ENCODE results near the gene PCSK4.
"Not testable (repeated sequence)": the region's sequence is repeated elsewhere in the genome, so short reads cannot be mapped to it uniquely, and the experiment has no call there.

PCSK4 gene

GRCh38 chr19:1503925-1504773 is 14.0 kb upstream of the PCSK4 start:
- DNase-seq: no peak

DNA sequence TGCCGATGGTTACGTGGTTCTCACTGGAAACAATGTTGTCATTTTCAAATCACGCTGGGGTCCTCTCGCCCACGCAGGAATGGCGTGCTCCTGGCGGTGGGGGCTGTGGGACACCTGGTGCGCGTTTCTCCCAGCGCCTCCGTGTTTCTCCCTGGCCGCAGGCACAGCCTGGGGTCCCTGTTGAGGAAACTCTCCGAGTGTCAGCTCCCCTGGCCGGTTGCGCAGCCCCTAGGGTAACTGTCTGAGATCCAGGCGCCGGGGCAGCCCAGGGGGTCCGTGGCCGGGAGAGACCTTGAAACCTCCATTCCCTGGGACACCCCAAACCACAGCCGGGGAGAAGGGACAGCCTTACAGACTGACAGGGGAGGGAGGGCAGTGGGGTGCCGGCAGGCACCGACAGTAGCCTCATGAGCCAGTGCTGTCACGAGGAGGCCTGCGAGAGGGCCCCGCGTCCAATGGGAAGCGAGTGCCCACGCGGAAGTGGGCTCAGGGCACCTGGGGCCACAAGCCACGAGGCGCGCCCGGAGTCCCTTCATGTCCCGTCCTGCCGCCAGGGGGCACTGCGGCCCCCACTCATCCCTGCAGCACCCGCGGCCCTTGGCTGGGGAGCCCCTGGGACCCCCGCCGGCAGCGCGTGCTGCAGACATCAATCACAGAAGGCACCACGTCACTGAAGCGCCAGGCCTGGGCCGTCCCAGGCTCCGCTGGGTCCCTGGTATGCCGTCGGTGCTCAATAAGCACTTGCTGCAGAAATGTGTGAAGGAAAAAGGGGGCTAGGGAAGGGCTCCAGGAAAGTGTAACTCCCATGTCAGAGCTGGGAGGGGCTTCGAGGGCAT is 13.2 kb upstream of the PCSK4 start:
- DNase-seq: peak; percentile 90

DNA sequence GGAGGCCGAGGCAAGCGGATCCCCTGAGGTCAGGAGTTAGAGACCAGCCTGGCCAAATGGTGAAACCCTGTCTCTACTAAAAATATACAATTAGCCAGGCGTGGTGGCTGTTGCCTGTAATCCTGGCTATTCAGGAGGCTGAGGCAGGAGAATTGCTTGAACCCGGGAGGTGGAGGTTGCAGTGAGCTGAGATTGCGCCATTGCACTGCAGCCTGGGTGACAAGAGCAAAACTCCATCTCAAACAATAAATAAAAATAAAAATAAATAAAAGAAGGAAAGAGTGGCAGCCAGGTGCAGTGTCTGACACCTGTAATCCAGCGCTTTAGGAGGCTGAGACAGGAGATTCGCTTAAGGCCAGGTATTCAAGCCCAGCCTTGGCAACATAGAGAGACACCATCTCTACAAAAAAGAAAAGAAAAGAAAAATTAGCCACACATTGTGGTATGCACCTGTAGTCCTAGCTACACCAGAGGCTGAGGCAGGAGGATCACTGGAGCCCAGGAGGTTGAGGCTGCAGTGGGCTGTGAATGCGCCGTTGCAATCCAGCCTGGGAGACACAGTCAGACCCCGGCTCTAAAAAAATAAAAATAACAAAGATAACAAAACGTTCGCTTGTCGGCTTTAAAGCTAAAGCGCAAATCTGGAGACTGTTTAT is 12.4 kb upstream of the PCSK4 start:
- no peak for DNase-seq

GRCh38 chr19:1501200-1501595 is 11.0 kb upstream of the PCSK4 start:
- no peak for DNase-seq

DNA sequence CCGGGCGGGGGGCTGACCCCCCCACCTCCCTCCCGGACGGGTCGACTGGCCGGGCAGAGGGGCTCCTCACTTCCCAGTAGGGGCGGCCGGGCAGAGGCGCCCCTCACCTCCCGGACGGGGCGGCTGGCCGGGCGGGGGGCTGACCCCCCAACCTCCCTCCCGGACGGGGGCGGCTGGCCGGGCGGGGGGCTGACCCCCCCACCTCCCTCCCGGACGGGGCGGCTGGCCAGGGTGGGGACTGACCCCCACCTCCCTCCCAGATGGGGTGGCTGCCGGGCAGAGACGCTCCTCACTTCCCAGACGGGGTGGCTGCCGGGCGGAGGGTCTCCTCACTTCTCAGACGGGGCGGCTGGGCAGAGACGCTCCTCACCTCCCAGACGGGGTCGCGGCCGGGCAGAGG is 9.1 kb upstream of the PCSK4 start:
- not testable (repeated sequence) for DNase-seq

GRCh38 chr19:1497578-1498235 is 7.6 kb upstream of the PCSK4 start:
- no peak for DNase-seq

DNA sequence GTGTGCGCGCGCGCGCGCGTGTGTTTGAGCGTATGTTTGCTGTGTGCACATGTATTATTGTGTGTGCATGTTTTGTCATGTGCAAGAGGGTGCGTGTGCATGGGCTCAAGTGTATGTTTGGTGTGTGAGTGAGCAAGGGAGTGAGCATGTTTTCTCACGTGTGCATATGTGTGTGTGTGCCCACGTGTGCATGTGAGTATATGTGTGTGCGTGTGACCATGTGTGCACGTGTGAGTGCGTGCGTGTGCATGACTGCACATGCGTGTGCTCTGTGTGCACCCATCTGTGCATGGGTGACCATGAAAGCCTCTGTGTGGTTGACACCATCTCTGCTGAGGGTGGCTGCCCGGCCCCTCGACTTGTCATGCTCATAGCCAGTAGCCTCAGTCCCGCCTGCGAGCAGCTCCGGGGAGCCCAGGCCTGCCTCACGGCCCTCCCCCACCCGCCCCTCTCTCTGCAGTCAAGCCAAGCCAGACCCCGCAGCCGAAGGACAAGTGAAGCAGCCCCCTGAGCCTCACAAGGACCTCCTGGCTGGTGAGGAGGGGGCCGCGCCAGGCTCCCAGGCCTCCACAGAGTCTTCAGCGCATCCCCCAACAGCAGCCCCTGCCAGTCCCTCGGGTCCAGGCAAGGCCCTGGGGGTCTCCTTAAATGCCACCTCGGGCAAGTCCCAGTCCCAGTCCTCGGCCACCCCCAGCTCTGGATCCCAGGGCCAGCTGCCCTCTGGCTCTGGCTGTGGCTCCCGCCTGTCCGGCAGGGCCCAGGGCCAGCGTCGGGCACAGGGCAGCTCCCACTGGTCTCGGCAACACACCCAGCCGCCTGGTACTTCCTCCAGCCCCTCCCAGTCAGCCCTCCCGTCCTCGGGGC is 6.8 kb upstream of the PCSK4 start:
- no peak for DNase-seq

DNA sequence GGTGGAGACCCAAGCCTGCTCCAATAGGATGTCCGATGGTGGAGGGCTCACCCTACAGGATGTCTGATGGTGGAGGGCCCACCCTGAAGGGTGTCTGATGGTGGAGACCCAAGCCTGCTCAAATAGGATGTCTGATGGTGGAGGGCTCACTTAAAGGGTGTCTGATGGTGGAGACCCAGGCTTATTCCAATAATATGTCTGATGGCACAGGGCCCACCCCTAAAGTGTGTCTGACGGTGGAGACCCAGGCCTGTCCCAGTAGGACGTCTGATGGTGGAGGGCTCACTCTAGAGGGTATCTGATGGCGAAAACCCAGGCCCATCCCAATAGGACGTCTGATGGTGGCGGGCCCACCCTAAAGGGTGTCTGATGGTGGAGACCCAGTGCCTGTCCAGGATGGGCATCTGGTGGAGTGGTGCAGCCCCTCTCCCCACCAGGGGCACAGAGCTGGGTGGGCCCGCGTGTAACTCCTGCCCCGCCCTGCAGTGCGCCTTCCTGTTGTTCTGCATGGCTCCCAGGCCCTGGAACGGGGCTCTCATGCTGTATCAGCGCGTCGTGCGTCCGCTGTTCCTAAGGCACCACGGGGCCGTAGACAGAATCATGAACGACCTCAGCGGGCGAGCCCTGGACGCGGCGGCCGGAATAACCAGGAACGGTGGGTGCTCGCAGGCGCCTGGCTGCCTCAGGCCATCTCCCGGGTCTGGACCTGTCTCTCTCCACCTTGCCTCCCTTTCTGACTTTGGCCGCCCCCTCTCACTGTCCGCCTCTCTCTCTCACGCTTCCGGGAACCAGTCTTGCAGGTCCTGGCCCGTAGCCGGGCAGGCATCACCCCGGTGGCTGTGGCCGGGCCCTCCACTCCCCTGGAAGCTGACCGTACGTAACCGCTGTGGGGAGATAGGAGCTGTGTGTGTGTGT is 5.9 kb upstream of the PCSK4 start:
- no peak for DNase-seq

DNA sequence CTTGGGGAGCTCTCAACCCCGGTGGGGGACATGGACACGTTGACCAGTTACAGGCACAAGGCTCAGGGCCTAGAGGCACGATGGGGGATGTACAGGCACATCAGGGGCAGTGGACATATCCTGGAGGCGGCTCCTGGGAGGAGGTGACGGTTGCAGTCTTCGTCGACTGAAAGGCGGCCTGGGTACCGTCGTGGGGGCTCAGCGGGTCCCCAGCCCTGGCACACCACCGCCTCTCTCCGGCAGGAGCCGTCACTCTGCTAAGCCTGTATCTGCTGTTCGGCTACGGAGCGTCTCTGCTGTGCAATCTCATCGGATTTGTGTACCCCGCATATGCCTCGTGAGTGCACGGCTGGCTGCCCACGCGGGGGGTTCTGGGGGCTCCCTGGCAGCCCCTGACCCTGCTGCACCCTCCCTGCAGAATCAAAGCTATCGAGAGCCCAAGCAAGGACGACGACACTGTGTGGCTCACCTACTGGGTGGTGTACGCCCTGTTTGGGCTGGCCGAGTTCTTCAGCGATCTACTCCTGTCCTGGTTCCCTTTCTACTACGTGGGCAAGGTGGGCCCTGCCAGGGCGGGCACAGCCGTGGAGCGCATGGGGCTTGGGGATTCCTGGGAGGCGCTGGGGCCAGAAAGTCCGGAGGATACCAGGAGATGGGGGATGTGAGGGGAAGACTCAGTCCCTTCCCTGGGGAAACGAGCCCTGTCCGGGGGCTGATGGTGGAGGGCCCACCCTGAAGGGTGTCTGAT is 5.1 kb upstream of the PCSK4 start:
- no peak for DNase-seq

GRCh38 chr19:1494115-1494815 is 4.1 kb upstream of the PCSK4 start:
- no peak for DNase-seq

- no peak for DNase-seq
Measured at GRCh38 chr19:1492474-1493006, 2.4 kb upstream of the PCSK4 start.

GRCh38 chr19:1491849-1492170 is 1.7 kb upstream of the PCSK4 start:
- no peak for DNase-seq

DNA sequence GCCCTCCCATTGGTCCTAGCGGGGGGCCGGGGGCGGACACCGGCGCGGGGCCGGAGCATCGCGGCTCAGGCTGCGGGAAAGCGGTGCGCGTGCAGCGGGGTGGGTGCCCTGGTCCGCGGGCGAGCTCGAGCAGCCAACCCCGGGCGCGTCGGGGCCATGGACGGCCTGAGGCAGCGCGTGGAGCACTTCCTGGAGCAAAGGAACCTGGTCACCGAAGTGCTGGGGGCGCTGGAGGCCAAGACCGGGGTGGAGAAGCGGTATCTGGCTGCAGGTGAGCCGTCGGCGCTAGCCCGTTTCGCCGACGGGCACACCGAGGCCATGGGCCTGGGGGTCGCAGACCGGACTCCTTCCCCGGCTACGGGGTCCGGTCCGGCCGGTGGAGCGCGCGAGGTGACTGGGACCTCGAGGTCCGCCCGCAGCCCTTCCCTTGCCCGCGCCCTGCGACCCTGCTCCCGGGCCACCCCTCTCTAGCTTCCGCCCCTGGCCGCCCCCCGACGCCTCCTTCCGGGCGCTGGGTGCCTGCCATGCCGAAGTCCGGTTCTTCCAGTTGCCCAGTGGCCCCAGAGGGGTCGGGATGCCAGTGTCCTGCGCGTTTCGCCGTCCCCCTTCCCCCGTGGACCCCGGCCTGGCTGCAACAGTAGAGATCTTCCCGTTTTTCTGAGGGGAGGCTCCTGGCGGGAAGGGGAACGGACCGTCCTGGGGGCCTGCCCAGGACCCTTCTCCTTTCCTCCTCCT is 1.1 kb upstream of the PCSK4 start, which contains the start of gene REEP6:
TSS of gene REEP6 (plus strand) at position 68 of the 735 bp plus-strand sequence. CDS start at position 157, 89 bp downstream.
- no peak for DNase-seq

DNA sequence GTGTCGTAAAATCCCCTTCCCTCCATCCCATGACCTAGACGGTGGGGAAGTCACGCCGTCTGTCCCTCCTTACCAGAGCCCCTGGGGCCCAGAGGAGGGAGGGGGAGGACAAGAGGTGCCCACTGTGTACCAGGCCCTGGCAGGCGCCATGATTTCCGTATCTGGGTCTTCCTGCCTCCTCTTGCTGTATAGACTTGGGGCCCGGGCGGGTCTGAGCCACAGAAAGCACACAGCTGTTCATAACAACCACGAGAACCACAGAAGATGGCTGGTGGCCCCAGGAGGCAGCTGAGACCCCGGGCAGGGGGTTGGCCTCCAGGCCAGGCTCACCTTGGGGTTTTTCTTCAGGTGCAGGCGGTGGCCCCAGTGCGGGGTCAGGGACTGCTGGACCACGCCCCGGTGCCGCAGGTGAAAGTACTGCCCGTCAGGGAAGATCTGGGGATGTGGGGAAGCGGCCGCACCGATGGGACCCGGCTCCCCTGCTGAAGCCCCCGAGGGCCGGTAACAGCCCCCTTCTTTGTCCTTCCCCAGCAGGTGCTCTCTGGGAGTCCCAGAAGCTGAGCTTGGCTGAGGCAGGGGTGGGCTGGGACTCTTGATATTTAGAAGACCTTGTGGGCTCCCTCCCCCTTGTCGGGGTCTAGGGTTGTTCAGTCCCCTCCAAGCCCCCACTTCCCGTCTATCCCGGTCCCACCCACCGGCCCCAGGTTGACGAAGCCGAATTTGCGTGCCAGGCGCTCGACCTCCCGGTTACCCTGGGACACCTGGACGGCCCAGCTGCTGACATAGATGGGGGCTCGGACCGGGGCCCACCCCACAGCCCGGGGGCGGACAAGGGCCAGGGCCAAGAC is 463 bp downstream of the PCSK4 start:
- no peak for DNase-seq

- no peak for DNase-seq
Measured at GRCh38 chr19:1488282-1488601, 1.9 kb downstream of the PCSK4 start.

DNA sequence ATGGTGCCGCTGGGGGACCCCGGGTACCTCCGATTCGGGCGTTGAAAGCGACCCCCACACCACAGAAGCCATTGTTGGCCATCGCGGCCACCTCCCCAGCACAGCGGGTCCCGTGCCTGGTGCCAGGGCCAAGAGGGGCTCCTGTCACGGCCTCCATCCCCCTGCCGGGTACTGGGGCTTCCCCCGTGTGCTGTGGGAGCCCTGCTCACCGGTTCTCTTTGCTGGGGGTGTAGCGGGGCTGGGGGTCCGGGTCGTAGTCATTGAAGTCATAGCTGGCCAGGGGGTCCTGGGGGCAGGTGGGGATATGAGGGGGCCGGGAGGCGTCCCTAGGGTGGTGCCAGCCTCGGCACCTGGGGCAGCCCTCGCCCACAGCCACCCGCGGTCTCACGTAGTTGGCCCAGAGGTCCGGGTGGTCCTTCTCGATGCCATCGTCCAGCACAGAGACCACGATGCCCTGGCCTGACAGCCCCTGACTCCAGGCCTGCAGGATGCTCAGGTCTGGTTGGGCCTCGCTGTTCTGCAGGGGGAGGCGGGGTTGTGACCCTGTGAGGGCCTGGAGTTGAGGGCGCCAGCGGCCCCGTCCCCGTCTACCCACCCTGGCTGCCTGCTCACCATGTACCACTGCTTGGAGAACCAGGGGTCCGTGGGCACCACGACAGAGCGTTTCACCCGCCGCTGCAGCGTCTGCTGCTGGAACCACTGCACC is 2.4 kb downstream of the PCSK4 start:
- no peak for DNase-seq

Data from activated CD8-positive, alpha-beta memory T cell treated with anti-CD3 and anti-CD28 coated beads for 24 hours (primary cell).